Adipocyte (in vitro differentiated cells): Measurements from ENCODE around the gene SMAD1.

Experiments used
- DNase-seq: peaks from one replicate; pipeline ENCODE4 v3.0.0-alpha.2; 2015; ENCODE audit warnings: low read depth
- H3K27me3 ChIP-seq: replicated peaks from 2 replicates; pipeline ENCODE4 v1.7.0; 2013; ENCODE audit warnings: mild to moderate bottlenecking, low read length, moderate library complexity; ENCODE audit not compliant: control insufficient read depth, insufficient read depth
- H3K36me3 ChIP-seq: 2 replicates; pipeline ENCODE4 v1.7.0; 2013; ENCODE audit warnings: low read length, mild to moderate bottlenecking, moderate library complexity; ENCODE audit not compliant: control insufficient read depth, insufficient read depth, severe bottlenecking
- H3K4me1 ChIP-seq: 2 replicates; pipeline ENCODE4 v1.7.0; 2013; ENCODE audit warnings: mild to moderate bottlenecking, low read length, moderate library complexity; ENCODE audit not compliant: control insufficient read depth, insufficient read depth
- H3K4me3 ChIP-seq: 2 replicates; pipeline ENCODE4 v1.7.0; 2013; ENCODE audit warnings: mild to moderate bottlenecking, low read length, moderate library complexity
- H3K9ac ChIP-seq: 2 replicates; pipeline ENCODE4 v1.7.0; 2013; ENCODE audit warnings: mild to moderate bottlenecking, low read length, moderate library complexity
- H3K9me3 ChIP-seq: 2 replicates; pipeline ENCODE4 v1.7.0; 2013; ENCODE audit warnings: mild to moderate bottlenecking, low read length, moderate library complexity; ENCODE audit not compliant: control insufficient read depth

SMAD1 gene

GRCh38 chr4:145605941-145606340 lies 124.3 kb downstream of the SMAD1 start:
- no peaks in the 10 kb centered on the region for H3K27me3 ChIP-seq
- DNase-seq = no peak
- H3K9ac ChIP-seq = no peak overlapping the region
- no peaks in the 10 kb centered on the region for H3K36me3 ChIP-seq
- no peak overlapping the region for H3K4me3 ChIP-seq
- H3K9me3 ChIP-seq = peaks cover 12% of the 10 kb centered on the region
- H3K4me1 ChIP-seq = no peaks in the 10 kb centered on the region
